ENCODE measurements around the gene OR2M4.
"Not testable (repeated sequence)": the region's sequence is repeated elsewhere in the genome, so short reads cannot be mapped to it uniquely, and the experiment has no call there.

GRCh38 chr1:248259309-248259708, 28.1 kb downstream of the OR2M4 start:
- not testable (repeated sequence) for TF ChIP-seq CTCF, POLR2A (IDR thresholded peaks at IDR 0.05)
